ENCODE measurements around the gene DNAJA3. TPM values are rescaled to one million over a fixed set of nuclear protein-coding genes. Genes with fewer than 3 reads are reported as not detected.

Gene DNAJA3
- total RNA-seq, 1 experiment from 2014 or later: 56.2 TPM

DNA sequence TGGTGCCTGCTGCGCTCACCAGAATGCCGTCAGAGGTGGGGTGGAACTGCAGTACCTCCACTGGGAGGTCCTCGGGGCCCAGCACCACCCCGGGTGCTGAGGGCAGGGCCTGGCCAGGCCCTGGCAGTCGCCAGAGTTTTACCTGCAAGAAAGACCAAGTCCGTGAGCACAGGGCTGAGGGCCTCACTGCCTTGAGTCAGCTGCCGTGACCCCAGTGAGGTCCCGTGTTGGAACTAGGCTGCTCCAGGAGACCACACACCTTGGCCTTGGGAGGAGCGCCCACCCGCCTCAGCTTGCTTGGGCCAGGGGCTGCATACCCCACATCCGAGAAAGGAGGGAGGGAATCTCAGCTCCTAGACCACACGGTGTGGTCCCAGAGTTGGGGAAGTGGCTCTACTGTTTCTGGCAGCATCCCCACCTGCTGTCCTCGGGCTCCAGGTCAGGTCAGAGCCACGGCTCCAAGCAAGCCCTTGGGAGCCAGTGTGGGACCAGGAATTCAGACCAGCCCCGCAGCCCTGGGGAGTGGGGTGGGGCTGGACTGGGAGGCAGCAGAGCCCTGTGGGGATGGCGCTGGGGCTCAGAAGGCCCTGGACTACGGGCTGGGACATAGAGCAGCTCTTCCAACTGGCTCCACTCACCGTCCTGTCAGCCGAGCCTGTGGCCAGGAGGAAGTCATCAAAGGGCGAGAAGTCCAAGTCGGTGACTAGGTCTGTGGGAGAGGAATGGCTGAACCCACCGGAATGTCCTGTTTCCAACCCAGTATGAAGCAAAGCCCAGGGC, 17.9 kb upstream of the DNAJA3 start:
- no CpG with 5 or more reads among the region's 22 CpGs for WGBS (ENCODE audit: extremely low coverage, insufficient read length, low lambda C conversion rate)
- Histone ChIP-seq H3K79me1 (ENCODE audit: insufficient read depth, low read depth, low read length, poor library complexity, severe bottlenecking) (no peaks in the 10 kb centered on the region), H3K27ac (ENCODE audit: insufficient read length, low read depth, low read length) (no peak overlapping the region), H3K18ac (ENCODE audit: insufficient read length, low read depth, low read length) (no peak overlapping the region), H2BK15ac (ENCODE audit: low read depth, low read length) (no peak overlapping the region), H3K9ac (ENCODE audit: extremely low read depth, insufficient read length, low read length) (no peak overlapping the region), H3K4me2 (ENCODE audit: insufficient read depth, insufficient read length, low read length) (no peak overlapping the region), H2BK120ac (ENCODE audit: low read depth, low read length, poor library complexity, severe bottlenecking) (no peak overlapping the region), H2AFZ (ENCODE audit: low read length) (no peak overlapping the region), H2BK5ac (ENCODE audit: insufficient read length, low read length) (no peak overlapping the region), H3K79me2 (ENCODE audit: insufficient read depth, low read length) (no peaks in the 10 kb centered on the region), H3K4me1 (ENCODE audit: insufficient read depth, low read length) (no peaks in the 10 kb centered on the region), H4K8ac (replicated peaks; ENCODE audit: insufficient read length, low read depth, low read length) (no peak overlapping the region), H3K14ac (ENCODE audit: insufficient read depth, low read length) (no peak overlapping the region), H3K23me2 (ENCODE audit: insufficient read length, low read depth, low read length, poor library complexity, severe bottlenecking) (no peaks in the 10 kb centered on the region), H2BK12ac (ENCODE audit: insufficient read length, low read depth, low read length) (no peak overlapping the region), H4K91ac (ENCODE audit: insufficient read length, low read depth, low read length) (no peak overlapping the region), H3K9me3 (ENCODE audit: control insufficient read depth, low read depth, low read length) (no peaks in the 10 kb centered on the region), H3K4ac (ENCODE audit: low read depth, low read length) (no peak overlapping the region), H3K56ac (ENCODE audit: insufficient read length, low read depth, low read length) (no peak overlapping the region), H3T11ph (ENCODE audit: low read length) (no peak overlapping the region), H2BK20ac (ENCODE audit: low read depth, low read length, poor library complexity, severe bottlenecking) (no peak overlapping the region), H4K20me1 (ENCODE audit: control insufficient read depth, insufficient read depth, insufficient read length) (no peaks in the 10 kb centered on the region), H3K27me3 (ENCODE audit: insufficient read depth, low read length) (no peaks in the 10 kb centered on the region), H4K5ac (ENCODE audit: insufficient read length, low read depth, low read length) (no peak overlapping the region), H2AK5ac (ENCODE audit: insufficient read length, low read length) (no peak overlapping the region), H3K23ac (ENCODE audit: insufficient read length, low read depth, low read length) (no peak overlapping the region)
- Mint-ChIP-seq H3K27me3 (ENCODE audit: low read depth) (no peaks in the 10 kb centered on the region), H3K36me3 (ENCODE audit: insufficient read depth in 1 of 3, low read depth in 3 of 3) (peaks cover 0 to 9% (median 4%) of the 10 kb centered on the region in 3 experiments; a peak in 3 of 7 replicates), H3K27ac (no peak overlapping the region), H3K4me1 (peaks cover 6 to 8% of the 10 kb centered on the region in 2 experiments), H3K4me3 (no peak overlapping the region), H3K9me3 (no peaks in the 10 kb centered on the region; a peak in 2 of 5 replicates)
- no peak for DNase-seq
- TF ChIP-seq, protein P1, sequence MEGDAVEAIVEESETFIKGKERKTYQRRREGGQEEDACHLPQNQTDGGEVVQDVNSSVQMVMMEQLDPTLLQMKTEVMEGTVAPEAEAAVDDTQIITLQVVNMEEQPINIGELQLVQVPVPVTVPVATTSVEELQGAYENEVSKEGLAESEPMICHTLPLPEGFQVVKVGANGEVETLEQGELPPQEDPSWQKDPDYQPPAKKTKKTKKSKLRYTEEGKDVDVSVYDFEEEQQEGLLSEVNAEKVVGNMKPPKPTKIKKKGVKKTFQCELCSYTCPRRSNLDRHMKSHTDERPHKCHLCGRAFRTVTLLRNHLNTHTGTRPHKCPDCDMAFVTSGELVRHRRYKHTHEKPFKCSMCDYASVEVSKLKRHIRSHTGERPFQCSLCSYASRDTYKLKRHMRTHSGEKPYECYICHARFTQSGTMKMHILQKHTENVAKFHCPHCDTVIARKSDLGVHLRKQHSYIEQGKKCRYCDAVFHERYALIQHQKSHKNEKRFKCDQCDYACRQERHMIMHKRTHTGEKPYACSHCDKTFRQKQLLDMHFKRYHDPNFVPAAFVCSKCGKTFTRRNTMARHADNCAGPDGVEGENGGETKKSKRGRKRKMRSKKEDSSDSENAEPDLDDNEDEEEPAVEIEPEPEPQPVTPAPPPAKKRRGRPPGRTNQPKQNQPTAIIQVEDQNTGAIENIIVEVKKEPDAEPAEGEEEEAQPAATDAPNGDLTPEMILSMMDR (conservative IDR thresholded peaks at IDR 0.05): no peak

All from H9 (cell line).